Left lung (tissue), 10 donors: ENCODE measurements around the gene GDI2. TPM values are rescaled to one million over a fixed set of nuclear protein-coding genes. Genes with fewer than 3 reads are reported as not detected.

Source experiments
- ATAC-seq: fragments of 200-7000 bp; cut with Tn5 transposase; one replicate; pipeline ENCODE4 v1.9.1; 2020; ENCODE audit warnings: moderate library complexity
- DNase-seq, 4 donors: peaks; one replicate each; pipeline ENCODE4 v3.0.0-alpha.2; 2013 to 2020
- H3K27ac ChIP-seq, 2 donors: fragments of 200-600 bp; sonication (generic) in 1 of 2; one replicate each; pipeline versions ENCODE4 v1.5.0 to v1.8.0; 2020 to 2021
- H3K27me3 ChIP-seq, 2 donors: fragments of 200-600 bp; sonication (generic) in 1 of 2; one replicate each; pipeline versions ENCODE4 v1.5.0 to v1.8.0; 2020 to 2021
- H3K36me3 ChIP-seq, 2 donors: fragments of 200-600 bp; sonication (generic) in 1 of 2; one replicate each; pipeline versions ENCODE4 v1.5.0 to v1.8.0; 2020 to 2021
- H3K4me1 ChIP-seq, 2 donors: fragments of 200-600 bp; one replicate each; pipeline ENCODE4 v1.8.0; 2021
- H3K4me3 ChIP-seq, 2 donors: fragments of 200-600 bp; sonication (generic) in 1 of 2; one replicate each; pipeline versions ENCODE4 v1.5.0 to v1.8.0; 2020 to 2021; ENCODE audit warnings: mild to moderate bottlenecking in 1 of 2
- H3K9me3 ChIP-seq, 2 donors: fragments of 200-600 bp; sonication (generic) in 1 of 2; one replicate each; pipeline versions ENCODE4 v1.5.0 to v1.8.0; 2020 to 2021
- CTCF ChIP-seq, 2 donors: fragments of 200-600 bp; sonication (generic) in 1 of 2; IDR thresholded peaks; one replicate each; pipeline versions ENCODE4 v1.5.0 to v1.8.0; 2021; ENCODE audit warnings: antibody characterized with exemption in 2 of 2
- intact Hi-C, 2 donors: fragments of 100-400 bp; cut with DNase I; formaldehyde crosslinking; loops; one replicate each; pipeline versions ENCODE4 v1.11.2 to v1.14.2; 2022
- polyA plus RNA-seq, 6 donors: library from polyadenylated mRNA; unstranded; fragments of 120-200 nt; gene quantifications; one replicate each; pipeline ENCODE4 v1.2.1, GENCODE V29; 2013; ENCODE audit not compliant: insufficient read length in 6 of 6
- total RNA-seq, 2 donors: library from RNA; stranded (reverse); fragmentation: NEBNext Ultra II Directional; extraction: Animal tissue kit (Norgen Biotek cat#: 25700); gene quantifications; one replicate each; pipeline ENCODE4 v1.2.1, GENCODE V29; 2021
- donor health status: DM: no; HTN: yes; CAD: no.
- donor health status: DM: no; HTN: no; CAD: no.

Gene GDI2
- total and polyA plus RNA-seq, 8 donors, result 196 to 304 (median 252) TPM

DNA sequence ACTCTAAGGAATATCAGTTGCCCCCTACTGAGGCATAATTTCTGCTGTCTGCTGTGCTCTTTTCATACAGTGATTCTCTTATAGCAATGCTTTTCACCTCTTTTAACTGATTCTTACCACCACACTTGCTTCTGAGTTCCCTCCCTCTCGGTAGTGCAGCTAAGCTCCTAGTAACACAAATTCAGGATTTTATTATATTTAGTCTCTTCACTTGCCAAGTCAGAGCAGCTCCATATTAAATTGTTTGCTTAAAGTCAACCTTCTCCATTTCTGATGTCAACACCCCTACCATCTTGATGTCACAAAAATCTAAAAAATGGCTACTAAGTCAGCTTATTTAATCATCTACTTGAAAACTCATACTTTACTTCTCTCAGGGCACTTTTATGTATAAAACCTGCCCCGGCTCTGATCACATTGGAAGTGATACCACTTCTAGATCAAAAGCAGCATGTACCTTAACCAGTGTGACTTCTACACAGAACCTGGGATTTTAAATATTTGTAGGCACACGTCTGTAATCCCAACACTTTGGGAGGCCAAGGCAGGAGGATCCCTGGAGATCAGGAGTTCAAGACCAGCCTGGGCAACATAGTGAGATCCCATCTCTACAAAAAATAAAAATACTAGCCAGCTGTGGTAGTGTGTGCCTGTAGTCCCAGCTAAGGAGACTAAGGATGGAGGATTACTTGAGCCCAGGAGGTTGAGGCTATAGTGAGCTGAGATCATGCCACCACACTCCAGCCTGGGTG is 55.3 kb downstream of the GDI2 start:
- Histone ChIP-seq H3K9me3 (no peaks in the 10 kb centered on the region), H3K36me3 (peaks cover 0 to 72% of the 10 kb centered on the region in 2 donors), H3K4me1 (no peaks in the 10 kb centered on the region), H3K27me3 (no peaks in the 10 kb centered on the region), H3K4me3 (no peak overlapping the region), H3K27ac (no peak overlapping the region)
- no peak for DNase-seq
- TF ChIP-seq CTCF (IDR thresholded peaks at IDR 0.05), result no peak
- ATAC-seq, result no peak
- intact Hi-C loops, result no loop called here

DNA sequence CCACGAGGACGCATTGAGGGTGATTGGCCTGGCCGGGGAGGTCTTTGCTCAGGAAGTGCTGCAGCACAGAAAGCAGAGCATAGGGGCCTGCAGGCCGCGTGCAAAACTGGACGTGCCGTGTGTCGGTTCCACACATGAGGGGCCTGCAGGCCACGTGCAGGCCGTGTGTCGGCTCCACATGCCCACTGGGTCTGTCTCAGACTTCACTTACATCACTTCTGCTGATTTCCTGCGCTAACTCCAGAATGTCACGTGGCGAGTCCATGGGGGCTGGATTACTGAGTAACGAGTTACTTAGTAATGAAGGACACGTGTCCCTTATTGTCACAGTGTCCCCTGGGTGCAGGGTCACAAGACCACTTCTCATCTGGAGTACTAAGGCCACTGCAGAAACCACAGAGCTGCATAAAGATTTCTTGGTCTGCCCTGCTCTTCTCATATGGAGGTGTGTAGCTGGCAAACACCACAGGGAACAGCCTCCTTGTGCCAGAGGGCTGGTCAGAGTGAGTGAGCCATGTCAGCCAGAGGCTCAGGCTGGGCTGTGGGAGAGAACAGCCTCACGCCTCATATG is 60.8 kb downstream of the GDI2 start:
- H3K9me3 ChIP-seq, result no peaks in the 10 kb centered on the region
- H3K36me3 ChIP-seq, result peaks cover 0 to 55% of the 10 kb centered on the region in 2 donors
- TF ChIP-seq CTCF (IDR thresholded peaks at IDR 0.05), result no peak
- intact Hi-C loops, result no loop called here
- no peak overlapping the region for H3K4me3 ChIP-seq
- no peak for DNase-seq
- no peak overlapping the region for H3K27ac ChIP-seq
- H3K27me3 ChIP-seq, result no peaks in the 10 kb centered on the region
- H3K4me1 ChIP-seq, result no peaks in the 10 kb centered on the region
- no peak for ATAC-seq

DNA sequence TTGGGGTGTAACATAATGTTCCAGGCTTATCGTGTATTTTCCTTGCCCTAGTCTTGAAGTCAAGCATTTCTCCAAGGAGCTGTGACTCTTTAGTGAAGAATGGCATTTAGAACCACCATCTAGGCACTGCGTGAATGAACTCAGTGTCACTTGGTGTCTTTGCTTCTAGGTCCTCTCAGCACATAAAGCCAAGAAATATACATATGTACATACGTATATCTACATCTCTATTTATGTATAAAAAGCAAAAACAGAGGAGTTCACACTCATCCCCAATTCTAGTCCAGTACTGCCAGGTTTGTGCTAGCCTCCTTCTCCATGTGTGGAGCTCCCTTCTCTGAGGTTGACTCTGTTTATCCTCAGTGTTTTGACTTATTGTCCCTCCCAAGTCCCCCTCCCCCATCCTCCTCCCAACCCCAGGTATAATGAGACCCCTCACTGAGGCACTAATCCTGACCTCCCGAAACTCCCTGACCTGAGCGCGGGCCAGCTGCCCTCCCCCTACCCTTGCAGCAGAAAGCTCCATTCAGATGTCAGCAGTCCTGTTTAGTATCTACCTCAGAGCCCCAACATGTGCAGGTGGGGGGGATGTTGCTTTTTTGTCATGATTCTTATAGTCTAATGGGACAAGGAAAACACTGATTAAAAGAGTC is 61.5 kb downstream of the GDI2 start:
- ATAC-seq, result no peak

DNA sequence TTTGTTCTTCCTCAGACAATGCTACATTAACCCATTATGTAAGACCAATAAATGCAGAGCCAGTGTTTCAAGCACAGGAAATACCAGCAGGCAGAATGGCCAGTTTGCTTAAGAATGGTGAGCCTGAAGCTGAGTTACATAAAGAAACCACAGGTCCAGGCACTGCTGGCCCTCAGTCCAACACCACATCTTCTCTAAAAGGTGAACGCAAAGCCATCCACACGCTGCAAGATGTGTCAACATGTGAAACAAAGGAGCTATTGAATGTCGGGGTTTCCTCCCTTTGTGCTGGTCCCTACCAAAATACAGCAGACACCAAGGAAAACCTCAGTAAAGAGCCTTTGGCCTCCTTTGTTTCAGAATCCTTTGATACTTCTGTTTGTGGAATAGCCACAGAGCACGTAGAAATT is 64.8 kb downstream of the GDI2 start:
- Histone ChIP-seq H3K9me3 (no peaks in the 10 kb centered on the region), H3K36me3 (peaks cover 0 to 70% of the 10 kb centered on the region in 2 donors), H3K4me3 (no peak overlapping the region), H3K4me1 (no peaks in the 10 kb centered on the region), H3K27me3 (no peaks in the 10 kb centered on the region), H3K27ac (no peak overlapping the region)
- ATAC-seq (no peak), DNase-seq (no peak)
- intact Hi-C loops, result no loop called here
- TF ChIP-seq CTCF (IDR thresholded peaks at IDR 0.05), result no peak

More for the DNA sequence above, 61.5 kb downstream of the GDI2 start:
- no peak for TF ChIP-seq CTCF (IDR thresholded peaks at IDR 0.05)
- intact Hi-C loops, result no loop called here
- Histone ChIP-seq H3K27me3 (no peaks in the 10 kb centered on the region), H3K9me3 (no peaks in the 10 kb centered on the region), H3K4me1 (no peaks in the 10 kb centered on the region), H3K4me3 (no peak overlapping the region), H3K27ac (no peak overlapping the region), H3K36me3 (peaks cover 0 to 55% of the 10 kb centered on the region in 2 donors)
- DNase-seq, result no peak

DNA sequence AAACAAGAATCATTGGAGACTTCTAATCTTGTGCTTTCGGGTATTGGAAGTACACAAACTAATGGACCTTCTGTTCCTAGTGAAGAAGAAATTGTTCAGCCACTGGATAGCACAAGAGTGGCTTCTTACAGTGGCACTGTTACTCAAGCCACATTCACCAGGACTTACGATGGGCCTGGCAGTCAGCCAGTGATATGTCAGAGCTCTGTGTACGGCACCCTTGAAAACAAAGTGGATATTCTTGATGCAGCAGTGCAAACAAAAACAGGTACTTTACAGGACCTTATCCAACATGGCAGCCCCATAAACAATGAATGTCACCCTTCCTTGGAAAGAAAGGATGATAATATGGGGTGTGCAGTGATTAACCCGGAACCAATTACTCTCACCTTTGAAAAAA is 67.0 kb downstream of the GDI2 start:
- H3K36me3 ChIP-seq, result peaks cover 0 to 78% of the 10 kb centered on the region in 2 donors
- no peak for TF ChIP-seq CTCF (IDR thresholded peaks at IDR 0.05)
- DNase-seq, result no peak
- H3K27me3 ChIP-seq, result no peaks in the 10 kb centered on the region
- ATAC-seq, result no peak
- H3K9me3 ChIP-seq, result no peaks in the 10 kb centered on the region
- no peak overlapping the region for H3K4me3 ChIP-seq
- H3K27ac ChIP-seq, result no peak overlapping the region
- intact Hi-C loops, result no loop called here
- H3K4me1 ChIP-seq, result no peaks in the 10 kb centered on the region
